WTC11 (cell line): Measurements from ENCODE around the gene DAPK1. TPM values are rescaled to one million over a fixed set of nuclear protein-coding genes. Genes with fewer than 3 reads are reported as not detected.
A peak's percentile ranks its signal among the peaks of the same experiment; 100 is the strongest.

Experiments
- ATAC-seq: fragments of 200-7000 bp; cut with Tn5 transposase; 2 replicates; pipeline ENCODE4 v1.10.0; 2021; ENCODE audit warnings: mild to moderate bottlenecking, moderate library complexity
- CTCF ChIA-PET: fragments of 300-600 bp; sonication (Branson Sonifier 250); formaldehyde crosslinking; loops from one replicate; lab custom pipeline; 2021; ENCODE audit warnings: antibody characterized with exemption; lab: Charles Lee
- POLR2A ChIA-PET: fragments of 350-600 bp; sonication (Branson Sonifier 250); formaldehyde crosslinking; loops from one replicate; lab custom pipeline; 2021; ENCODE audit warnings: antibody characterized with exemption; lab: Charles Lee
- DNase-seq: peaks from one replicate; pipeline ENCODE4 v3.0.0; 2021; ENCODE audit warnings: low spot score
- H3K27ac Mint-ChIP-seq: 2 replicates; pipeline ENCODE4 v1.8.0; 2021; ENCODE audit warnings: mixed read lengths
- H3K27me3 Mint-ChIP-seq: 2 replicates; pipeline ENCODE4 v1.8.0; 2021; ENCODE audit warnings: low read depth, mild to moderate bottlenecking, moderate library complexity, mixed read lengths
- H3K36me3 Mint-ChIP-seq: 2 replicates; pipeline ENCODE4 v1.8.0; 2021; ENCODE audit warnings: mixed read lengths
- H3K4me1 Mint-ChIP-seq: 2 replicates; pipeline ENCODE4 v1.8.0; 2022; ENCODE audit warnings: mixed read lengths
- H3K4me3 Mint-ChIP-seq: 2 replicates; pipeline ENCODE4 v1.8.0; 2021; ENCODE audit warnings: mild to moderate bottlenecking, moderate library complexity, mixed read lengths
- H3K9me3 Mint-ChIP-seq: 2 replicates; pipeline ENCODE4 v1.8.0; 2021; ENCODE audit warnings: mixed read lengths
- ATF1 ChIP-seq: sonication (generic); formaldehyde crosslinking; IDR thresholded peaks from 2 replicates; pipeline ENCODE4 v1.8.1; 2023; ENCODE audit warnings: mild to moderate bottlenecking, moderate library complexity, missing genetic modification reagents
- GRHL2 ChIP-seq: fragments of 250-450 bp; sonication (Bioruptor Pico); IDR thresholded peaks from 2 replicates; pipeline ENCODE4 v1.8.0; 2022; ENCODE audit warnings: mild to moderate bottlenecking, moderate library complexity; ENCODE audit not compliant: insufficient replicate concordance, severe bottlenecking
- HMGXB4 ChIP-seq: sonication (generic); formaldehyde crosslinking; IDR thresholded peaks from 2 replicates; pipeline ENCODE4 v1.8.1; 2023; ENCODE audit warnings: mild to moderate bottlenecking, moderate library complexity, missing genetic modification reagents
- IRF1 ChIP-seq: sonication (generic); formaldehyde crosslinking; IDR thresholded peaks from 2 replicates; pipeline ENCODE4 v1.8.0; 2023; ENCODE audit warnings: missing genetic modification reagents
- KAT7 ChIP-seq: sonication (generic); formaldehyde crosslinking; IDR thresholded peaks from 2 replicates; pipeline ENCODE4 v1.8.1; 2023; ENCODE audit warnings: missing genetic modification reagents, mild to moderate bottlenecking, borderline replicate concordance
- MAX ChIP-seq: sonication (generic); formaldehyde crosslinking; IDR thresholded peaks from 2 replicates; pipeline ENCODE4 v1.8.0; 2022; ENCODE audit warnings: mild to moderate bottlenecking, missing genetic modification reagents
- NR2C2 ChIP-seq: sonication (generic); formaldehyde crosslinking; IDR thresholded peaks from 2 replicates; pipeline ENCODE4 v1.8.0; 2022; ENCODE audit warnings: mild to moderate bottlenecking, missing genetic modification reagents
- PRRX2 ChIP-seq: fragments of 250-450 bp; sonication (Bioruptor Pico); IDR thresholded peaks from 2 replicates; pipeline ENCODE4 v1.8.0; 2021; ENCODE audit warnings: mild to moderate bottlenecking
- SOX15 ChIP-seq: fragments of 250-450 bp; sonication (Bioruptor Pico); IDR thresholded peaks from 2 replicates; pipeline ENCODE4 v1.9.0; 2021; ENCODE audit warnings: mild to moderate bottlenecking
- ZMAT4 ChIP-seq: fragments of 250-450 bp; sonication (Bioruptor Pico); IDR thresholded peaks from 2 replicates; pipeline ENCODE4 v1.9.0; 2021; ENCODE audit warnings: mild to moderate bottlenecking
- ZNF121 ChIP-seq: sonication (generic); formaldehyde crosslinking; IDR thresholded peaks from 2 replicates; pipeline ENCODE4 v1.8.0; 2023; ENCODE audit warnings: missing genetic modification reagents
- ZNF219 ChIP-seq: sonication (generic); formaldehyde crosslinking; IDR thresholded peaks from 2 replicates; pipeline ENCODE4 v1.8.0; 2023; ENCODE audit warnings: missing genetic modification reagents, mild to moderate bottlenecking, borderline replicate concordance
- total RNA-seq: library from RNA; stranded (reverse); gene quantifications from 3 replicates; pipeline ENCODE4 v1.2.3, GENCODE V29; 2021
- TF ChIP-seq, protein P1 (sequence below): sonication (generic); formaldehyde crosslinking; IDR thresholded peaks from 2 replicates; pipeline ENCODE4 v1.8.1; 2023; ENCODE audit warnings: mild to moderate bottlenecking, missing genetic modification reagents, borderline replicate concordance
- TF ChIP-seq, protein P2 (sequence below): fragments of 200-600 bp; IDR thresholded peaks from 2 replicates; pipeline ENCODE4 v1.8.0; 2022; ENCODE audit warnings: antibody characterized with exemption

The DAPK1 gene
- total RNA-seq, 1 experiment from 2014 or later, result 129 TPM

DNA sequence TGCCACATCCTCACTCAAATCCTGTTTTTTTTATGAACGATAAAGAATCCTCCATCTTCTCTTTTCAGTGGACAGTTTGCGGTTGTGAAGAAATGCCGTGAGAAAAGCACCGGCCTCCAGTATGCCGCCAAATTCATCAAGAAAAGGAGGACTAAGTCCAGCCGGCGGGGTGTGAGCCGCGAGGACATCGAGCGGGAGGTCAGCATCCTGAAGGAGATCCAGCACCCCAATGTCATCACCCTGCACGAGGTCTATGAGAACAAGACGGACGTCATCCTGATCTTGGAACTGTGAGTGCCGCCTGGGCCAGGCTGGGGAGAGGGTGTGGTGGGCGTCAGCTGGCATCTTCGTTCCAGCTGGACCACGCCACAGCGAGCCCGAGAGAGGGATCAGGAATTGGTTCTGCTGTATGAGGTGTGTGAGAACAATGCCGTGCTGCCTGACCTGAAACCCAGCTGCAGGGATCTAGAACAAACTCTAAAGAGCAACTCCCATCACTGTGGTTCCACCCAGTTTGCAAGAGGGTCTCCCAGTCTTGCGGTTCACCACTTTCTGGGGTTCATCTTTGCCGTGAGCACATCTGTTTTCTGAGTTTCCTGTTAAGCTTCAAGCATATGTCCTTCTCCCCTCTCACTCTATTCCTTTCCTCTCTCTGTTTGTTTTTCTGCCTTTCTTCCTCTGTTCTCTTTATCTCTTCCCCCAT, 107.4 kb downstream of the DAPK1 start:
- H3K27me3 Mint-ChIP-seq, result no peaks in the 10 kb centered on the region
- CTCF ChIA-PET, result no interaction called here
- no peak overlapping the region for H3K4me3 Mint-ChIP-seq
- 0 out of 2 replicates have a peak, but pooled peaks cover 3% of the 10 kb centered on the region for H3K9me3 Mint-ChIP-seq
- POLR2A ChIA-PET, result no interaction called here
- H3K36me3 Mint-ChIP-seq, result peaks cover 41% of the 10 kb centered on the region
- peak overlapping the region; percentile 11; the same call in 1 of the 2 replicates for H3K27ac Mint-ChIP-seq
- no peak for DNase-seq
- no peak for TF ChIP-seq HMGXB4 (CRISPR knock-in tag)
- TF ChIP-seq SOX15 (CRISPR knock-in tag), result no peak
- TF ChIP-seq ATF1 (CRISPR knock-in tag), result no peak
- TF ChIP-seq KAT7 (CRISPR knock-in tag), result no peak
- TF ChIP-seq, protein P1, sequence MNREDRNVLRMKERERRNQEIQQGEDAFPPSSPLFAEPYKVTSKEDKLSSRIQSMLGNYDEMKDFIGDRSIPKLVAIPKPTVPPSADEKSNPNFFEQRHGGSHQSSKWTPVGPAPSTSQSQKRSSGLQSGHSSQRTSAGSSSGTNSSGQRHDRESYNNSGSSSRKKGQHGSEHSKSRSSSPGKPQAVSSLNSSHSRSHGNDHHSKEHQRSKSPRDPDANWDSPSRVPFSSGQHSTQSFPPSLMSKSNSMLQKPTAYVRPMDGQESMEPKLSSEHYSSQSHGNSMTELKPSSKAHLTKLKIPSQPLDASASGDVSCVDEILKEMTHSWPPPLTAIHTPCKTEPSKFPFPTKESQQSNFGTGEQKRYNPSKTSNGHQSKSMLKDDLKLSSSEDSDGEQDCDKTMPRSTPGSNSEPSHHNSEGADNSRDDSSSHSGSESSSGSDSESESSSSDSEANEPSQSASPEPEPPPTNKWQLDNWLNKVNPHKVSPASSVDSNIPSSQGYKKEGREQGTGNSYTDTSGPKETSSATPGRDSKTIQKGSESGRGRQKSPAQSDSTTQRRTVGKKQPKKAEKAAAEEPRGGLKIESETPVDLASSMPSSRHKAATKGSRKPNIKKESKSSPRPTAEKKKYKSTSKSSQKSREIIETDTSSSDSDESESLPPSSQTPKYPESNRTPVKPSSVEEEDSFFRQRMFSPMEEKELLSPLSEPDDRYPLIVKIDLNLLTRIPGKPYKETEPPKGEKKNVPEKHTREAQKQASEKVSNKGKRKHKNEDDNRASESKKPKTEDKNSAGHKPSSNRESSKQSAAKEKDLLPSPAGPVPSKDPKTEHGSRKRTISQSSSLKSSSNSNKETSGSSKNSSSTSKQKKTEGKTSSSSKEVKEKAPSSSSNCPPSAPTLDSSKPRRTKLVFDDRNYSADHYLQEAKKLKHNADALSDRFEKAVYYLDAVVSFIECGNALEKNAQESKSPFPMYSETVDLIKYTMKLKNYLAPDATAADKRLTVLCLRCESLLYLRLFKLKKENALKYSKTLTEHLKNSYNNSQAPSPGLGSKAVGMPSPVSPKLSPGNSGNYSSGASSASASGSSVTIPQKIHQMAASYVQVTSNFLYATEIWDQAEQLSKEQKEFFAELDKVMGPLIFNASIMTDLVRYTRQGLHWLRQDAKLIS (CRISPR knock-in tag), result no peak
- TF ChIP-seq ZMAT4 (CRISPR knock-in tag), result no peak
- TF ChIP-seq NR2C2 (CRISPR knock-in tag), result no peak
- no peak for TF ChIP-seq GRHL2 (CRISPR knock-in tag)
- no peak for TF ChIP-seq PRRX2
- no peak for TF ChIP-seq IRF1 (CRISPR knock-in tag)
- H3K4me1 Mint-ChIP-seq, result peaks cover 76% of the 10 kb centered on the region
- ATAC-seq, result no peak

GRCh38 chr9:87605676-87606075, 108.0 kb downstream of the DAPK1 start:
- Mint-ChIP-seq H3K4me1 (peaks cover 77% of the 10 kb centered on the region), H3K27ac (0 out of 2 replicates have a peak overlapping the region, but pooled peaks have one; percentile 11), H3K27me3 (no peaks in the 10 kb centered on the region), H3K36me3 (peaks cover 47% of the 10 kb centered on the region), H3K4me3 (no peak overlapping the region), H3K9me3 (0 out of 2 replicates have a peak, but pooled peaks cover 3% of the 10 kb centered on the region)
- TF ChIP-seq, protein P2, sequence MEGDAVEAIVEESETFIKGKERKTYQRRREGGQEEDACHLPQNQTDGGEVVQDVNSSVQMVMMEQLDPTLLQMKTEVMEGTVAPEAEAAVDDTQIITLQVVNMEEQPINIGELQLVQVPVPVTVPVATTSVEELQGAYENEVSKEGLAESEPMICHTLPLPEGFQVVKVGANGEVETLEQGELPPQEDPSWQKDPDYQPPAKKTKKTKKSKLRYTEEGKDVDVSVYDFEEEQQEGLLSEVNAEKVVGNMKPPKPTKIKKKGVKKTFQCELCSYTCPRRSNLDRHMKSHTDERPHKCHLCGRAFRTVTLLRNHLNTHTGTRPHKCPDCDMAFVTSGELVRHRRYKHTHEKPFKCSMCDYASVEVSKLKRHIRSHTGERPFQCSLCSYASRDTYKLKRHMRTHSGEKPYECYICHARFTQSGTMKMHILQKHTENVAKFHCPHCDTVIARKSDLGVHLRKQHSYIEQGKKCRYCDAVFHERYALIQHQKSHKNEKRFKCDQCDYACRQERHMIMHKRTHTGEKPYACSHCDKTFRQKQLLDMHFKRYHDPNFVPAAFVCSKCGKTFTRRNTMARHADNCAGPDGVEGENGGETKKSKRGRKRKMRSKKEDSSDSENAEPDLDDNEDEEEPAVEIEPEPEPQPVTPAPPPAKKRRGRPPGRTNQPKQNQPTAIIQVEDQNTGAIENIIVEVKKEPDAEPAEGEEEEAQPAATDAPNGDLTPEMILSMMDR, result no peak
- no peak for TF ChIP-seq ZNF121 (CRISPR knock-in tag)
- no peak for TF ChIP-seq MAX (CRISPR knock-in tag)
- no peak for TF ChIP-seq ZNF219 (CRISPR knock-in tag)
- ATAC-seq (no peak), DNase-seq (no peak)
- POLR2A ChIA-PET, result no interaction called here
- CTCF ChIA-PET, result no interaction called here
